ENCODE measurements around the gene GCK. TPM values are rescaled to one million over a fixed set of nuclear protein-coding genes. Genes with fewer than 3 reads are reported as not detected.

Gene GCK
- total and polyA plus RNA-seq, 2 donors (not counting 3 experiments of a cell fraction or from before 2014, with no cell fraction given) = 0.17 to 0.51 TPM

- Histone ChIP-seq H3K9me3 (replicated peaks; ENCODE audit: control insufficient read depth, insufficient read depth, low read length) (no peaks in the 10 kb centered on the region), H3K79me2 (ENCODE audit: control insufficient read depth, insufficient read depth, low read length) (no peaks in the 10 kb centered on the region), H3K27me3 (ENCODE audit: control insufficient read depth in 2 of 2, insufficient read depth in 2 of 2, low read length in 2 of 2) (no peaks in the 10 kb centered on the region), H4K20me1 (replicated peaks; ENCODE audit: control insufficient read depth, extremely low read depth, insufficient read depth, low read length) (no peaks in the 10 kb centered on the region), H2AFZ (ENCODE audit: low read depth, low read length) (no peak overlapping the region), H3K4me1 (ENCODE audit: control insufficient read depth, extremely low read depth, insufficient read depth, low read length) (no peaks in the 10 kb centered on the region), H3K27ac (ENCODE audit: insufficient read depth, low read depth, low read length) (no peak overlapping the region), H3K9ac (replicated peaks; ENCODE audit: extremely low read depth, insufficient read depth, low read length) (no peak overlapping the region), H3K4me2 (ENCODE audit: insufficient read depth, low read length) (no peak overlapping the region), H3K4me3 (replicated peaks in 1 of 3; ENCODE audit: insufficient read depth in 1 of 3, low read depth in 1 of 3, low read length in 3 of 3) (no peak overlapping the region), H3K36me3 (ENCODE audit: control insufficient read depth in 2 of 2, extremely low read depth in 1 of 2, insufficient read depth in 2 of 2, low read length in 2 of 2) (peaks cover 0 to 1% of the 10 kb centered on the region in 2 experiments), H3K9me1 (replicated peaks; ENCODE audit: control insufficient read depth, extremely low read depth, insufficient read depth, low read length) (no peaks in the 10 kb centered on the region)
- CTCF ChIA-PET = interaction anchor here (0.7 to 1.8 kb wide), 5 partner anchors 17 to 347 kb away, joined by 3 to 8 read pairs (median 3); no protein-coding TSS in a partner anchor
- dilution Hi-C loops (cut with MboI; ENCODE audit: extremely low pct_ligation_motif_present, low sequenced_read_pairs) = no loop called here
- no peak for FAIRE-seq
- BruUV-seq (replicated peaks) = no TSS peak
- no peak for TF ChIP-seq GATA2 (IDR thresholded peaks at IDR 0.05; ENCODE audit: insufficient read depth, insufficient read length, low read depth, low read length)
- no peak for TF ChIP-seq EZH2 (IDR thresholded peaks at IDR 0.05; ENCODE audit: borderline replicate concordance, low read depth, low read length, severe bottlenecking)
- no peak for TF ChIP-seq POLR2A (IDR thresholded peaks at IDR 0.05; ENCODE audit: low read depth, low read length)
- TF ChIP-seq, protein P1, sequence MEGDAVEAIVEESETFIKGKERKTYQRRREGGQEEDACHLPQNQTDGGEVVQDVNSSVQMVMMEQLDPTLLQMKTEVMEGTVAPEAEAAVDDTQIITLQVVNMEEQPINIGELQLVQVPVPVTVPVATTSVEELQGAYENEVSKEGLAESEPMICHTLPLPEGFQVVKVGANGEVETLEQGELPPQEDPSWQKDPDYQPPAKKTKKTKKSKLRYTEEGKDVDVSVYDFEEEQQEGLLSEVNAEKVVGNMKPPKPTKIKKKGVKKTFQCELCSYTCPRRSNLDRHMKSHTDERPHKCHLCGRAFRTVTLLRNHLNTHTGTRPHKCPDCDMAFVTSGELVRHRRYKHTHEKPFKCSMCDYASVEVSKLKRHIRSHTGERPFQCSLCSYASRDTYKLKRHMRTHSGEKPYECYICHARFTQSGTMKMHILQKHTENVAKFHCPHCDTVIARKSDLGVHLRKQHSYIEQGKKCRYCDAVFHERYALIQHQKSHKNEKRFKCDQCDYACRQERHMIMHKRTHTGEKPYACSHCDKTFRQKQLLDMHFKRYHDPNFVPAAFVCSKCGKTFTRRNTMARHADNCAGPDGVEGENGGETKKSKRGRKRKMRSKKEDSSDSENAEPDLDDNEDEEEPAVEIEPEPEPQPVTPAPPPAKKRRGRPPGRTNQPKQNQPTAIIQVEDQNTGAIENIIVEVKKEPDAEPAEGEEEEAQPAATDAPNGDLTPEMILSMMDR (IDR thresholded peaks at IDR 0.05; ENCODE audit: extremely low read depth in 1 of 2, insufficient read depth in 1 of 2, low read depth in 1 of 2, low read length in 2 of 2) = peak in 1 of 2 donors; percentile 20
- no peak for TF ChIP-seq POLR2AphosphoS5 (IDR thresholded peaks at IDR 0.05; ENCODE audit: insufficient read depth, low read depth, low read length)
- no peak for TF ChIP-seq MYC (IDR thresholded peaks at IDR 0.05; ENCODE audit: low read depth, low read length)
- no peak for TF ChIP-seq MAX (IDR thresholded peaks at IDR 0.05; ENCODE audit: insufficient read depth, insufficient read length)
- POLR2A ChIA-PET = no interaction called here
- no peak for DNase-seq (ENCODE audit: low read depth, low spot score)
- intact Hi-C loops (cut with micrococcal nuclease) = no loop called here
Measured at GRCh38 chr7:44218418-44219201, 29.4 kb upstream of the GCK start.
